ENCODE measurements around the gene SYVN1. TPM values are rescaled to one million over a fixed set of nuclear protein-coding genes. Genes with fewer than 3 reads are reported as not detected.

Gene SYVN1
- total RNA-seq (2022; extraction: Qiagen RNA extraction): 32.6 to 42.1 TPM (median 39.6 TPM) in 5 replicates

DNA sequence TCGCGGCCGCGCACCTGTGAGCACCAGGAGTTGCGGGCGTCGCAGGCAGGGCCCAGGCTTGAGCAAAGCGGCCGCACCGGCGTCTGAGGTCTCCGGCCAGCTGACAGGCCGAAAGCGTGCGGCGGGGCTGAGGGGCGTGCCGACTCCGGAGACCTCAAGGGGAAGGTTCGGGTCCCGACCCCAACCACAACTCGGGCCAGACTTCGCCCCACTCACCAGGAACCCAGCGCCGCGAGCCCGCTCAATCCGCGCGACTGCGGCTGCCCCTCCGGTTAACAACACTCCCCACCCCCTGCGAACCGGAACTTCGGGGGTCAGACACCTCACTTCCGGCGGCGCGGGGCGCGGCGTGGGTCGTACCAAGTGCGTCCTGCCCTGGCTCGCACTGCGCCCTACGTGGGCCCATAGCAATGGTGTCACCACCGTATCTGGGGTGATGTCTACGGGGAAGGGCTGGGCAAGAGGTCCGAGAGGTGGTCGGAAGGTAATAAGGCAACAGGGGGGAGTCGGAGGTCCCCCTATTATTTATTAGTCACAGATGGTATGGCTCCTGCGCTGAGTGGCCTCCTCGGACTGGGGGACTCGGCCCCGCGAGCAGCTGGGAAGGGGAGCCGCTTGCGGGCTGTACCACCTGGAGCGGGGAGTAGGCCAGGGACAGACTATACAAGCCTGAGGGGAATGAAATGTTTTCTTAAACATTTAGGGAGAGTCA lies at the start of gene SYVN1:
Gene SYVN1, minus strand, starts transcription at position 280 of the 712 bp plus-strand sequence. CDS start 918 bp downstream, outside the sequence.

DNA sequence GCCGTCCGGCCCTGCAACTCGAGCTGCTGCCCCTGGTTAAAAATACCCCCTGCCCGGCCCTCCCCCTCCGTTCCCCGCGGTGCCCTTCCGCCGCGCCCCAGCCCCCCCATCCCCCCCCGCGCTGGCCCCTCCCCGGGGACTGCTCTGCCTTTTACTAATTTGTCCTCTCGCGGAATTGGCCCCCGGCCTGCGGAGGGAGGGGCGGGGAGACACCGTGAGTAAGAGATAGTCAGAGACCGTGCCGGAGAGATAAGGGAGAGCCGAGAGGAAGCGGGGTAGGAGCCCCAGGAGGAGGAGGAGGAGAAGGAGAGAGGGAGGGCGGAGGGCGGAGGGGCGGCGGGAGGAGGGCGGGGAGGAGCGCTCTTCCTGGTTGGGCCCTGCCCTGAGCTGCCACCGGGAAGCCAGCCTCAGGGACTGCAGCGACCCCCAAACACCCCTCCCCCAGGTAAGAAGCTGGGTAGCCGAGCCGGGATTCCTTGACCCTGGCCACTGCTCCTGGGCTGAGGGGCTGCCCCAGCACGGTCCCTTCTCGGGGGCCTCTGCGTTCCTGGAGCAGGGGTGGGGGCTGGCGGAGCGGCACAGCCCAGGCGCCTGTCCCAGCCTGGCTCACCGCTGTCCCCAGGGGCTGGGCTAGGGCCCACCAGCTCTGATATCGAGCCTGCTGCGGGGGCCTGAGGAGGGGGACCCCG lies 47.4 kb upstream of the SYVN1 start, which contains the start of gene CAPN1:
Gene CAPN1, plus strand, starts transcription at position 360 of the 689 bp plus-strand sequence. CDS start 774 bp downstream, outside the sequence.

GRCh38 chr11:65170058-65170534 lies 35.8 kb upstream of the SYVN1 start, which contains the start of gene SPDYC:
Gene SPDYC (plus strand): TSS chr11:65170233. CDS start chr11:65171358, 1,125 bp downstream.

DNA sequence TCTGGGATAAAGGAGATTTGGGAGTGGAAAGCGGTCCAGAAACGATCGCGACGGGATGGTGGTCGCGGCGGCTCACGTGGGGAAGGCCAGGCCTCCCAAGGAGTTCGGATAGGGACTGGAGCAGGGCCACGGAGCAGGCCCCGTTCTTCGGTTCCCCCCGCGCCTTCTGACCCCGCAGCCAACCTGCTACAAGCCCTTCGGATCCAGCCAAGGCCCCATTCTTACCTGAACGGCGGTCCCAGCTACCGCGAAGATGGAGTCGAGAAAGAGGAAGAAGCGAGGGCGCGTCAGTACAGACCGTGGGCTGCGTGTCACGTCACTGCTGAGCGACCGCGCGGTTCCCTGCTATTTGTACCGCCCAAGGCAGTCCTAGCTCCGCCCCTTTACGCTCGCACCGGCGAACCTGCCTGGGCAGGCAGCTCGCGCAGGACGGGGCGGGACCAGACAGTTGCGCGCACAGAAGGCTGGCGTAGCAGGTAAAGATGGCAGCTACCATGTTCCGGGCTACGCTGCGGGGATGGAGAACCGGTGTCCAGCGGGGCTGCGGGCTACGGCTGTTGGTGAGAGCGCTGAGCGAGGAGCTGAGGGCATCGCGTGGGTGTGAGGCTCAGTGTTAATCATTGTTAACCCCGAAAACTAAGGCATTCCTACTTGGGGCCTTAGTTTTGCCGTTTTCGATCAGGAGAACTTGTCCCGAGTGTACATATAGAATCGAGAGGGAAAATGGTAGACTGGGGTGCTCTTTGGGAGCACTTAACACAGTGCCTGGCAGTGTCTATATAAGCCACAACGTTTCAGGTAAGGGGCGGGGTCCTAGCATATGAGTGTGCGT lies 12.2 kb downstream of the SYVN1 start, which contains the start of the genes FAU and MRPL49:
Gene FAU, minus strand, starts transcription at position 270 of the 832 bp plus-strand sequence. CDS start 321 bp downstream, outside the sequence.
Gene MRPL49, plus strand, starts transcription at position 457 of the 832 bp plus-strand sequence. Its CDS starts 26 bp downstream, at position 483.

GRCh38 chr11:65117206-65118096 lies 16.9 kb downstream of the SYVN1 start, which contains the start of gene ZNHIT2:
Gene ZNHIT2 (minus strand): TSS chr11:65117701. CDS start chr11:65117653, 48 bp downstream.

GRCh38 chr11:65111744-65112545 lies 22.4 kb downstream of the SYVN1 start, which contains the start of gene TM7SF2:
Gene TM7SF2 (plus strand): TSS chr11:65111872. CDS start chr11:65112016, 144 bp downstream.

GRCh38 chr11:65095974-65096806 lies 38.1 kb downstream of the SYVN1 start, which contains the start of gene VPS51:
Gene VPS51 (plus strand): TSS chr11:65096214. CDS start chr11:65096251, 37 bp downstream.

DNA sequence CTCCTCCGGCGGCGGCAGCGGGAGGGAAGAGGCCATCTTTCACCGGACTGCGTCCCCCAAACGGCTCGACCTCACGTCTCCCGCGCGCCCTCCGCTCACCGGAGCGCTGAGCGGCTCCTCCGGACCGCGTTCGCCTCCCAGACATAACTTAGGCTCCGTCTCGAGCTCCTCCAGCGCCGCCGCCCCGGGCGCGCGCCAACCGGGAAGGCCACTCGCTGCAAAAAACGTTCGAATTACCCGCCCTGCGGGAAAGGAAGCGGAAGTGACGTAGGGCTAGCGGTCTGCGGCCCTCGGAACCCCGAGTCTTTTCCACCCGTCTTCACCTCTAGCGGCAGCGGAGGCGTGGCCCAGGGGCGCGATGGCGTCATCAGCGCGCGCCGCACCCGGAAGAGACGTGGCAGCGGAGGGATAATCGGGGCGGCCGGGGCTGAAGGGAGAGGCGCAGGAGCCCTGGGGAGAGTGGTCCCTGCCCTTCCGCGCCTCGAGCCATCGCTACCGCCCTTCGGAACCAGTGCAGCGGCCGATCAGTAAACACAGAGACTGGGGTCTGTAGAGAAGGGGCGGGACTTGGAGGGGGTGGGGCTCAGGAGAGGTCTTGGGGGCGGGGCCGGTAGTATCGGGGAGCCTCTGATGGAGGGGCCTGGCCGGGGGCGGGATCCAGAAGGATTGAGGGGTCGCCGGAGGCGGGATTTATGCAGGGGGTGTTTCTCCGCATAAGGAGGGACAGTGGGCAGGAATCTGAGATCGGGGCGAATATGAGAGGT lies 50.3 kb downstream of the SYVN1 start, which contains the start of the genes CDCA5 and ZFPL1:
Gene CDCA5, minus strand, starts transcription at position 207 of the 764 bp plus-strand sequence. Its CDS starts 62 bp downstream, at position 145.
Gene ZFPL1, plus strand, starts transcription at position 389 of the 764 bp plus-strand sequence. CDS start 477 bp downstream, outside the sequence.

Other genes with a start within 250 kb of the SYVN1 start
- 13.9 to 20.4 TPM (median 19.8 TPM) in 5 replicates for gene ATG2A, start 217.3 kb downstream of the SYVN1 start, total RNA-seq (2022; extraction: Qiagen RNA extraction)
- 4.0 to 5.5 TPM (median 4.9 TPM) in 5 replicates for gene PPP2R5B, start 209.8 kb downstream of the SYVN1 start, total RNA-seq (2022; extraction: Qiagen RNA extraction)
- not detected in 5 replicates for gene GPHA2, start 198.6 kb downstream of the SYVN1 start, total RNA-seq (2022; extraction: Qiagen RNA extraction)
- gene MAJIN, start 162.4 kb downstream of the SYVN1 start, total RNA-seq (2022; extraction: Qiagen RNA extraction): not detected in 5 replicates
- 0.54 to 0.70 TPM (median 0.61 TPM) in 5 replicates for gene BATF2, start 137.5 kb downstream of the SYVN1 start, total RNA-seq (2022; extraction: Qiagen RNA extraction)
- gene ARL2, start 120.4 kb downstream of the SYVN1 start, total RNA-seq (2022; extraction: Qiagen RNA extraction): 142 to 189 TPM (median 180 TPM) in 5 replicates
- 22.6 to 24.7 TPM (median 23.2 TPM) in 5 replicates for gene SNX15, start 107.1 kb downstream of the SYVN1 start, total RNA-seq (2022; extraction: Qiagen RNA extraction)
- 37.2 to 55.5 TPM (median 51.1 TPM) in 5 replicates for gene SAC3D1, start 93.3 kb downstream of the SYVN1 start, total RNA-seq (2022; extraction: Qiagen RNA extraction)
- gene NAALADL1, start 76.0 kb downstream of the SYVN1 start, total RNA-seq (2022; extraction: Qiagen RNA extraction): not detected in 5 replicates
- 68.3 to 74.3 TPM (median 72.1 TPM) in 5 replicates for gene CDCA5, start 50.5 kb downstream of the SYVN1 start, total RNA-seq (2022; extraction: Qiagen RNA extraction)
- gene ZFPL1, start 50.3 kb downstream of the SYVN1 start, total RNA-seq (2022; extraction: Qiagen RNA extraction): 31.9 to 34.7 TPM (median 34.4 TPM) in 5 replicates
- gene VPS51, start 38.3 kb downstream of the SYVN1 start, total RNA-seq (2022; extraction: Qiagen RNA extraction): 47.3 to 73.3 TPM (median 54.8 TPM) in 5 replicates
- 4.6 to 7.5 TPM (median 5.6 TPM) in 5 replicates for gene TM7SF2, start 22.6 kb downstream of the SYVN1 start, total RNA-seq (2022; extraction: Qiagen RNA extraction)
- 13.2 to 22.8 TPM (median 20.4 TPM) in 5 replicates for gene ZNHIT2, start 16.8 kb downstream of the SYVN1 start, total RNA-seq (2022; extraction: Qiagen RNA extraction)
- 745 to 1,060 TPM (median 973 TPM) in 5 replicates for gene FAU, start 12.4 kb downstream of the SYVN1 start, total RNA-seq (2022; extraction: Qiagen RNA extraction)
- 69.7 to 79.5 TPM (median 73.4 TPM) in 5 replicates for gene MRPL49, start 12.2 kb downstream of the SYVN1 start, total RNA-seq (2022; extraction: Qiagen RNA extraction)
- gene SPDYC, start 35.7 kb upstream of the SYVN1 start, total RNA-seq (2022; extraction: Qiagen RNA extraction): not detected in 5 replicates
- gene CAPN1, start 47.4 kb upstream of the SYVN1 start, total RNA-seq (2022; extraction: Qiagen RNA extraction): 104 to 118 TPM (median 113 TPM) in 5 replicates
- 12.1 to 15.0 TPM (median 13.8 TPM) in 5 replicates for gene POLA2, start 127.4 kb upstream of the SYVN1 start, total RNA-seq (2022; extraction: Qiagen RNA extraction)
- 13.2 to 20.7 TPM (median 16.6 TPM) in 5 replicates for gene CDC42EP2, start 180.3 kb upstream of the SYVN1 start, total RNA-seq (2022; extraction: Qiagen RNA extraction)
- 39.6 to 48.3 TPM (median 41.6 TPM) in 5 replicates for gene DPF2, start 199.3 kb upstream of the SYVN1 start, total RNA-seq (2022; extraction: Qiagen RNA extraction)
- gene TIGD3, start 220.2 kb upstream of the SYVN1 start, total RNA-seq (2022; extraction: Qiagen RNA extraction): 0.76 to 1.4 TPM (median 0.90 TPM) in 5 replicates
- gene SLC25A45, start 248.1 kb upstream of the SYVN1 start, total RNA-seq (2022; extraction: Qiagen RNA extraction): 13.4 to 14.8 TPM (median 14.2 TPM) in 5 replicates

Data from A549 treated with Hydrocortisone at 1 μM for 4 hours (cell line).